ENCODE data around the gene NEK6. TPM values are rescaled to one million over a fixed set of nuclear protein-coding genes. Genes with fewer than 3 reads are reported as not detected.
A peak's percentile ranks its signal among the peaks of the same experiment; 100 is the strongest.

Gene NEK6
- total RNA-seq, 2 donors from 2014 or later: 24.0 to 43.6 TPM

DNA sequence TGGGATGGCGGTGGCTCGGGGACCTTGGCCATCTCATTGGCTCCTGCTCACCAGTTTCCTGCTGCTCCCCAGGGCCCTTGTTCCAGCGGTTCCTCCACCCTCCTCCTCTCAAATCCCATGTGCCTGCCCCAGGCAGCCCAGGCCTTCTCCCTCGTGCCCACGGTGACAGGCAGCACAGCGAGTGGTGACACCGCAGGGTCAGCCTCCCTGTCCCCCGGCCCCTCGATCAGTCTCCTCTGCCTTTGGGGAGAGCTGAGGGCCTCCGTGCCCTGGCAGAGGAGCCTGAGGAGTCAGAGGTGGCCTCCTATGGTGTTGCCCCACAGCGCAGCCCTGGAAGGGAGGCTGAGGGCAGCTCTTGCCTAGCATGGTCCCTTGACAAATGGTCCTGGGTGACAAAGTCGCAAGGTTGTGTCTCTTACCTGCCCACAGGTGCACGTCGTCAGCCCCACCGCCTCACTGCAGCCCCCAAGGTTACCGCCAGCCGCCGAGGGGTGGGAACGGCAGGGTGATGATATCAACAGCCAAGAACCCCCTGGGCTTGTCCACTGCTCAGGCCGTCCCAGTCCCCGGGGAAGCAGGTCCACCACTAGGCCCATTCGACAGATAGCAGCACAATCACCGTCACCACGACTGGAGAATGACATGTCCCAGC, 49.8 kb downstream of the NEK6 start:
- H3K36me3 ChIP-seq: peaks cover 8% of the 10 kb centered on the region
- TF ChIP-seq, protein P1, sequence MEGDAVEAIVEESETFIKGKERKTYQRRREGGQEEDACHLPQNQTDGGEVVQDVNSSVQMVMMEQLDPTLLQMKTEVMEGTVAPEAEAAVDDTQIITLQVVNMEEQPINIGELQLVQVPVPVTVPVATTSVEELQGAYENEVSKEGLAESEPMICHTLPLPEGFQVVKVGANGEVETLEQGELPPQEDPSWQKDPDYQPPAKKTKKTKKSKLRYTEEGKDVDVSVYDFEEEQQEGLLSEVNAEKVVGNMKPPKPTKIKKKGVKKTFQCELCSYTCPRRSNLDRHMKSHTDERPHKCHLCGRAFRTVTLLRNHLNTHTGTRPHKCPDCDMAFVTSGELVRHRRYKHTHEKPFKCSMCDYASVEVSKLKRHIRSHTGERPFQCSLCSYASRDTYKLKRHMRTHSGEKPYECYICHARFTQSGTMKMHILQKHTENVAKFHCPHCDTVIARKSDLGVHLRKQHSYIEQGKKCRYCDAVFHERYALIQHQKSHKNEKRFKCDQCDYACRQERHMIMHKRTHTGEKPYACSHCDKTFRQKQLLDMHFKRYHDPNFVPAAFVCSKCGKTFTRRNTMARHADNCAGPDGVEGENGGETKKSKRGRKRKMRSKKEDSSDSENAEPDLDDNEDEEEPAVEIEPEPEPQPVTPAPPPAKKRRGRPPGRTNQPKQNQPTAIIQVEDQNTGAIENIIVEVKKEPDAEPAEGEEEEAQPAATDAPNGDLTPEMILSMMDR (IDR thresholded peaks at IDR 0.05): no peak

DNA sequence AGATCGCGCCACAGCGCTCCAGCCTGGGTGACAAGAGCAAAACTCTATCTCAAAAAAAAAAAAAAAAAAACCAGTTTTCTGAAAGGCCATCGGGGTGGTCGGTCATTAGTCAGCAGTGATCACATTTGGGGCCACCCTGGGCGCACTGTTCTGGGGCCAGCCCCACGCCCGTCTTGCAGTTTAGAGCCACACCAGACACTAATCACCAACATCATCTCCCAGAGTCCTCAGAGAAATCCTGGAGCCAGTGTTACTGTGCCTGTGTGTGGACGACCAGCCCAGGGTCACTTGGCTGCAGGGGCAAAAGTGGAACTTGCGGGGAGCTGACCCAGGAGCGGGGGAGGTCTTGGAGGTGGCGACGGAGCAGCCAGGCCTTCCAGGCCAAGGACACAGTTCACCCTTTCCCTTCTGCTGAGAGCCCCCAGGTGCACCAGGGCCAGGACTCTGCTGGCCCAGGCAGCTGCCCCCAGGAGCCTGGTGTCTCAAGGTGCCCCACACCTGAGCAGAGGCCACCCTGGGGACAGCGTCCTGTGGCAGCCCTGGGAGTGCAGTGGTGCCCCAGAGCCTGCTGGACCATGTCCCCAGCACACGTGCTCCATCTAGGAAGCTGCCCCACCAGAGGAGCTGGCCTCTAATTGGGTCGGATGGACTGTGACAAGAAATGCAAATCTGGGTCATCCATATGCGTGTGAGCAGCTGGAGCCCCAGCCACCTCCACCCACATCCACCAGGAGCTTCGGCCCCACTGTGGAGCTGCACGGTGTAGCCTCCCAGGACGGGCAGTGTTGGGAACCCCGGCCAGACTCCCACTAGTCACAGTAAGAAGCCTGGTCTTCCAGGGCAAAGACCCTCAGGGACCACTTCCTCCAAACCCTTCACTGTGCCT, 51.1 kb downstream of the NEK6 start:
- DNase-seq (ENCODE audit: low spot score): no peak
- H3K9me3 ChIP-seq: no peaks in the 10 kb centered on the region
- TF ChIP-seq, protein P1 (IDR thresholded peaks at IDR 0.05): no peak
- H3K4me3 ChIP-seq: no peak overlapping the region
- H3K27ac ChIP-seq: peak overlapping the region; percentile 10 to 61
- peaks cover 0 to 16% of the 10 kb centered on the region in 2 donors for H3K4me1 ChIP-seq (ENCODE audit: control insufficient read depth in 1 of 2, low read depth in 2 of 2)
- ATAC-seq (ENCODE audit: insufficient number of reproducible peaks, low FRiP score, low read depth): no peak
- H3K36me3 ChIP-seq: peaks cover 13% of the 10 kb centered on the region
- no peaks in the 10 kb centered on the region for H3K27me3 ChIP-seq (replicated peaks; ENCODE audit: insufficient read depth)

More for the DNA sequence above, 49.8 kb downstream of the NEK6 start:
- H3K4me3 ChIP-seq: no peak overlapping the region
- ATAC-seq (ENCODE audit: insufficient number of reproducible peaks, low FRiP score, low read depth) (no peak), DNase-seq (ENCODE audit: low spot score) (no peak)
- no peaks in the 10 kb centered on the region for H3K27me3 ChIP-seq (replicated peaks; ENCODE audit: insufficient read depth)
- no peaks in the 10 kb centered on the region for H3K9me3 ChIP-seq
- H3K4me1 ChIP-seq (ENCODE audit: control insufficient read depth in 1 of 2, low read depth in 2 of 2): peaks cover 0 to 16% of the 10 kb centered on the region in 2 donors
- no peak overlapping the region for H3K27ac ChIP-seq

DNA sequence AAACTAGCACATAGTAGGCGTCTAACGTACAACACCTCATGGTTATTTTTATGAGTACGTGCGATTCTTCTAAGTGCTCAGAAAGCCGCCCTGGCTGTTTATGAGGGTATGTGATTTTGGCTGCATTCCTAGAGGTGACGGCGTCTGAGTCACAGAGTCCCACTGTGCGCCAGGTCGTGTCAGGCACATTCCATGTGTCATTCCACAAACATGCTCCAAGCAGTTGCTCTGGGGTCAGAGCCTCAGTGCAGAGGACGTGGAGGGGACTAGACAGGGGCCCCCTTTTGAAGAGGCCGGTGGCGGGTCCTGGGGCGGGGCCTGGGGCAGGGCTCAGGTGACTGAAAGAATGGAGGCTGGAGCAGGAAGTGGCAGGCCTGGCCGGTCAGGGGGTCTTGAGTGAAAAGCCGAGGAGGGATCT, 51.9 kb downstream of the NEK6 start:
- Histone ChIP-seq H3K27ac (peak overlapping the region; percentile 41 to 61), H3K9me3 (no peaks in the 10 kb centered on the region), H3K4me1 (ENCODE audit: control insufficient read depth in 1 of 2, low read depth in 2 of 2) (peaks cover 0 to 16% of the 10 kb centered on the region in 2 donors), H3K4me3 (no peak overlapping the region), H3K27me3 (replicated peaks; ENCODE audit: insufficient read depth) (no peaks in the 10 kb centered on the region), H3K36me3 (peaks cover 18% of the 10 kb centered on the region)
- TF ChIP-seq, protein P1 (IDR thresholded peaks at IDR 0.05): no peak
- ATAC-seq (ENCODE audit: insufficient number of reproducible peaks, low FRiP score, low read depth) (peak; percentile 93), DNase-seq (ENCODE audit: low spot score) (peak; percentile 71)

DNA sequence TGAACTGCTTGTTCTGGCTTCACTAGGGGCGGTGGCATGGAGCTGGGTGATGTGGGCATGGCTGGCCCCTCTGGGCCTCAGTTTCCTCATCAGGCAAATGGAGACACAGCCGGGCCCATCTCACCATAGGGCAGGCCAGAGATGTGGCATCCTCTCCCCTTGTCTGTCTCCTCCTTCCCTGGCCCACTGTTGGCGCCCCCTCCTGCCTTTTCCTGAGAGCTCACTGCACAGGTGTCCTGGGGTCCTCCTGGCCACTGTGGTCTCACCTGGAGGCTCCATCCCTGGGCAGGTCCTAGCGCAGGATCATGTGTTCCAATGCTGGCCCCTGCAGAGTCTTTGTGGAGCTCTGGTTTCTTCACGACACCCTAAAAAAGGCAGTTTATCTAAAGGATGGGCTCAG, 53.5 kb downstream of the NEK6 start:
- Histone ChIP-seq H3K27me3 (replicated peaks; ENCODE audit: insufficient read depth) (no peaks in the 10 kb centered on the region), H3K9me3 (no peaks in the 10 kb centered on the region), H3K4me1 (ENCODE audit: control insufficient read depth in 1 of 2, low read depth in 2 of 2) (peaks cover 0 to 16% of the 10 kb centered on the region in 2 donors), H3K36me3 (peaks cover 24% of the 10 kb centered on the region), H3K4me3 (no peak overlapping the region), H3K27ac (no peak overlapping the region)
- TF ChIP-seq, protein P1 (IDR thresholded peaks at IDR 0.05): no peak
- ATAC-seq (ENCODE audit: insufficient number of reproducible peaks, low FRiP score, low read depth): no peak
- no peak for DNase-seq (ENCODE audit: low spot score)

Data from thoracic aorta (tissue), 2 donors.